Activated naive CD4-positive, alpha-beta T cell treated with anti-CD3 and anti-CD28 coated beads, Interleukin-2, amount 10 ng/mL, durations not matched to agents 7 days and 5 days (primary cell): ENCODE results near the gene GALNT2.

ENCODE experiments used
- CTCF ChIA-PET: fragments of 350-600 bp; sonication (Branson Sonifier 250); formaldehyde crosslinking; loops from one replicate; lab custom pipeline; 2021; ENCODE audit warnings: antibody characterized with exemption; lab: Charles Lee
- DNase-seq: peaks from one replicate; pipeline ENCODE4 v3.0.0-alpha.2; 2020
- H3K27ac Mint-ChIP-seq: one replicate; pipeline ENCODE4 v1.8.0; 2021; ENCODE audit warnings: mild to moderate bottlenecking, moderate library complexity, mixed read lengths
- H3K27me3 Mint-ChIP-seq: one replicate; pipeline ENCODE4 v1.8.0; 2021; ENCODE audit warnings: mild to moderate bottlenecking, mixed read lengths
- H3K36me3 Mint-ChIP-seq: one replicate; pipeline ENCODE4 v1.8.0; 2021; ENCODE audit warnings: mixed read lengths
- H3K4me1 Mint-ChIP-seq: one replicate; pipeline ENCODE4 v1.8.0; 2021; ENCODE audit warnings: mixed read lengths
- H3K4me3 Mint-ChIP-seq: one replicate; pipeline ENCODE4 v1.8.0; 2021; ENCODE audit warnings: mild to moderate bottlenecking, moderate library complexity, mixed read lengths
- H3K9me3 Mint-ChIP-seq: one replicate; pipeline ENCODE4 v1.8.0; 2021; ENCODE audit warnings: mixed read lengths

The GALNT2 gene

DNA sequence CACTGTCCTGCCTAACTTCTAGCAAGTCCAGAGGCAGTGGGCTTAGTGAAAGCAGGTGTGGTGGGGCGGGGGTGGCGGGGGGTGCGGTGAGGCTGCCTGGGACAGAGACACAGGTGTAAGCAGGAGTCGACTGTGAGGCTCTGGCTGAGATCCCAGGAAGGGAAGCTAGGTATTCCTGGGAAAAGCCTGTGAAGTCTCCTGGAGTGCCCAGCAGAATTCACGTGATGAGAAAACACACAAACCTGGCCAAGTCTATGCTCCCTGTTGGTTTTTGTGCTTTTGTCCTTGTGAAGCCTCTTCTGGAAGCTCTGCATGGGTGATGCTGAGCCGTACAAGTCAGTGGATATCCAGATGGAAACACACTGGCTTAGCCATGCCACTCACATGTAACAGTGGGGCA, 5.3 kb downstream of the GALNT2 start:
- no peaks in the 10 kb centered on the region for H3K9me3 Mint-ChIP-seq
- peaks cover 3% of the 10 kb centered on the region for H3K27me3 Mint-ChIP-seq
- no peak overlapping the region for H3K27ac Mint-ChIP-seq
- CTCF ChIA-PET, result no interaction called here
- H3K4me3 Mint-ChIP-seq, result no peak overlapping the region
- H3K36me3 Mint-ChIP-seq, result peaks cover 3% of the 10 kb centered on the region
- H3K4me1 Mint-ChIP-seq, result peaks cover 49% of the 10 kb centered on the region
- DNase-seq, result no peak

DNA sequence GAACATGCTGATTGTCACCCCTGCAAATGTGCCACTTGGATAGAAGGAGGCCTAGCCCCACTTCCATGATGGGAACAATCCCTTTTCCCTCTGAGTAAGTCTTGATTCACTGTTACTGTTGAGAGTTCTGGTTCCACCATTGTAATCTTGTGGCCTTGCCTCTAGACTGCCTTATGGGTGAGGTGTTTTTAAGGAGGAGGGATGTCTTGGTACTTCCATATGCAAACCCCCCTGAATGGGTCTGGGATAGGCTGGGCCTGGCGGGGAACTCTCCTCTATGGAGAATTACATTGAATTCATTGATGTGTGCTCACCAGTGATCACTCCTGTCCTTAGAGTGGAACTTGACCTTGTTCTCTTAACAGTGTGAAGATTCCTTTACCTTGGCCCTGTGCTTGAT, 5.8 kb downstream of the GALNT2 start:
- CTCF ChIA-PET, result no interaction called here
- peaks cover 50% of the 10 kb centered on the region for H3K4me1 Mint-ChIP-seq
- no peak overlapping the region for H3K4me3 Mint-ChIP-seq
- H3K36me3 Mint-ChIP-seq, result peaks cover 3% of the 10 kb centered on the region
- DNase-seq, result no peak
- peaks cover 3% of the 10 kb centered on the region for H3K27me3 Mint-ChIP-seq
- no peaks in the 10 kb centered on the region for H3K9me3 Mint-ChIP-seq
- no peak overlapping the region for H3K27ac Mint-ChIP-seq

DNA sequence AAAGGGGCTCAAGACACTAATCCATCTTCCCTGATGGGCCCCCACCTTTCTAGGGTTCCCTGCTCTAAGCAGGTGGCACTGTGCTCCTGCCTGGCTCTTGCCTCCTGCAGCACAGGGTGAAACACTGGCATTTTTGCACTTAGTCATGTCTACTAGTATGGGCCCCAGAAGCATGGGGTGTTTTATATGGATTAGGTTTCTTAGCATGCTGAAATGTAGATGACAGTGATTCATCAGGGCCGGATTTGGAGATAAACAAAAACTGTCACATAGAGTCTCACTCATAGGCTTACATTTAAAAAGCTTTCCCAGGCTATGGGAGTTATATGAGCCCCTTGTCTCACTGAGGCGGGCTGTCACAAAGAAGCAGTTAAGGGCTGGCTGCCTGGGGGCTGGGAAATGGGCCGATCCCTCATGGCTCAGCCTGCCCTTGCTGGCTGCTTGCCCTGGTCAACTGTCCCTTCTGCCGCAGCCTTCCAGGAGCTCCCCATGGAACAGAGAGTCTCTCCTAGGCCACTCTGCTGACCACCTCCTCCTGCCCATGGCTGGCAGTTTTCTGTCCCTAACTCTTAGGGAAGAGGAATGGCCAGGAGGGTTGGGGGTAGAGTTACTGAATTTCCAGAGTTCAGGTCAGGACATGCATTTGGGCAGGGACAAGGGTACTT, 6.5 kb downstream of the GALNT2 start:
- H3K9me3 Mint-ChIP-seq, result no peaks in the 10 kb centered on the region
- no peak for DNase-seq
- peaks cover 3% of the 10 kb centered on the region for H3K27me3 Mint-ChIP-seq
- H3K4me1 Mint-ChIP-seq, result peaks cover 47% of the 10 kb centered on the region
- no peak overlapping the region for H3K27ac Mint-ChIP-seq
- H3K36me3 Mint-ChIP-seq, result peaks cover 3% of the 10 kb centered on the region
- CTCF ChIA-PET, result interaction anchor here (1.2 to 1.6 kb wide), 2 partner anchors 12 to 37 kb away, joined by 3 to 5 read pairs; no protein-coding TSS in a partner anchor
- no peak overlapping the region for H3K4me3 Mint-ChIP-seq

DNA sequence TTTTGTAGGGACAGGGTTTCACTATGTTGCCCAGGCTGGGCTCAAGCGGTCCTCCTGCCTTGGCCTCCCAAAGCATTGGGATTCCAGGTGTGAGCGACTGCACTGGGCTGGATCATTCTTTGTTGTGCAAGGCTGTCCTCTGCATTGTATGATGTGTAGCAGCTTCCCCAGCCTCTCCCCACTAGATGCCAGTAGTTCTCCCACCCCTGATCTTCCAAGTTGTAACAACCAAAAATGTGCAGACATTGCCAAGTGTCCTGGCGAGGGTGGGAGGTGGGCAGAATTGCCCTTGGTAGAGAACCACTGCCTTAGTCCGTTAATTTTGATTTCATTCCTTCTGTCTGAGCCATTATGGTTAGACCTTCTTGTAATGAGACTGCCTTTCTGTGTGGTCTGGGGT, 7.2 kb downstream of the GALNT2 start:
- Mint-ChIP-seq H3K4me1 (peaks cover 40% of the 10 kb centered on the region), H3K4me3 (no peak overlapping the region), H3K36me3 (peaks cover 3% of the 10 kb centered on the region)

DNA sequence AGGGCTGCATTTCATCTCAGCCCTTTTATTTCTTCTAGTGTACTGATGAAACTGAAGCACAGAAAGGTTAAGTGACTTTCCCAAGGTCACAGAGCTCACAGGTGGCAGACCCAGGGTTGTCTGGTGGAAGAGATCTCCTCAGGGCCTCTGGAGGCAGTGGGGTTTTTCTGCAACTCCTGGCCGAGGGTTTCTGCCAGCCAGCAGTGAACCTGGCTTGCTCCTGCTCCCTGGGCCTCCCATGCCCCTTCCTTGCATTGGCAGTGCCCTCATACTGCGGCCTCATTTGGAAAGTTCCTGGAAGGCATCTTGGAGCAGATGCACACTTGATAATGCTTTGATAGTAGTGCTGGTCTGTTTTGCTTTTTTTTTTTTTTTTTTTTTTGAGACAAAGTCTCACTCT, 7.7 kb downstream of the GALNT2 start:
- no peak overlapping the region for H3K4me3 Mint-ChIP-seq
- H3K27ac Mint-ChIP-seq, result no peak overlapping the region
- no peaks in the 10 kb centered on the region for H3K27me3 Mint-ChIP-seq
- H3K36me3 Mint-ChIP-seq, result peaks cover 3% of the 10 kb centered on the region
- H3K9me3 Mint-ChIP-seq, result no peaks in the 10 kb centered on the region
- H3K4me1 Mint-ChIP-seq, result peaks cover 35% of the 10 kb centered on the region
- no peak for DNase-seq
- CTCF ChIA-PET, result interaction anchor here (1.2 to 1.6 kb wide), 2 partner anchors 11 to 36 kb away, joined by 3 to 5 read pairs; no protein-coding TSS in a partner anchor

More for the DNA sequence above, 7.2 kb downstream of the GALNT2 start:
- no peaks in the 10 kb centered on the region for H3K9me3 Mint-ChIP-seq
- no peaks in the 10 kb centered on the region for H3K27me3 Mint-ChIP-seq
- H3K27ac Mint-ChIP-seq, result no peak overlapping the region
- DNase-seq, result no peak
- CTCF ChIA-PET, result interaction anchor here (1.2 to 1.6 kb wide), 2 partner anchors 11 to 36 kb away, joined by 3 to 5 read pairs; no protein-coding TSS in a partner anchor

DNA sequence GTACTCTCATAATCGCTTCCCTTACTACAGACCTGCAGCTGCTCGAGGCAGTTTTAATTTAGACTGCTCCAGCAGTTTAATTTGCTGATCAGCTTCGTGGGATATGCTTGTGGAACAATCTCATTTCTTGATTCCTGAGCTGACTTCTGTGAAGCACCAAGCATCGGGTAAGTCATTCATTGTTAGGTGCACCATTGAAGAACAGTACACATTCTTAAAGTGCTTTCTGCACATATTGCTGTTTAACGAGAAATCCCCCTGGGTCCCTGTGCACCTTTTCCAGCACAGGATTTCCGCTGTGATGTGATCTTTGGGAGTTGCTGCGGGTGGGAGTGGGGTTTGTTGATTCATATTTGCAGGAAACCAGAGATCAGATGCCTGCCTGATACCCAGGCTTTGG, 9.1 kb downstream of the GALNT2 start:
- Mint-ChIP-seq H3K27me3 (no peaks in the 10 kb centered on the region), H3K4me3 (no peak overlapping the region), H3K36me3 (peaks cover 8% of the 10 kb centered on the region), H3K27ac (no peak overlapping the region), H3K4me1 (peaks cover 27% of the 10 kb centered on the region), H3K9me3 (no peaks in the 10 kb centered on the region)
- CTCF ChIA-PET, result interaction anchor here (1.0 to 1.3 kb wide), 2 partner anchors 11 to 46 kb away, joined by 3 read pairs; no protein-coding TSS in a partner anchor
- no peak for DNase-seq

DNA sequence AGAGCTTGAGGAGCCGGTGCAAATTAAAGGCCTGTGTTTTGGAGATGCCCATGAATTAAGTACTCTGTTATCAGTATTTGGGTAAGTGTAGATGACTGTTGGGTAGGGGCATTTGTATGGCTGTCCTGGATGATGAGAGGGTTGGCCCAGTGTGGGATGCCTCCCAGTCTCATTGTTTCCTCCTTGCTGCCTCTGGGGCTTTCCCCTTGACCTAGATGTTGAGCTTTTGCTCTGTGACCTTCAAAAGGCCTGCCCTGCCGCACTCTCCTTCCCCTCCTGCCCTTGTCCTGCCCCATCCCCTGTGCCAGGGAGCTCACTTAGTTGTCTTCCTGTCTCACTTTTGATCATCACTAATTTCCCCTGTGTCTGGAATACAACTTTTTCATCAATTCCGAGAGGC, 10.0 kb downstream of the GALNT2 start:
- no peak overlapping the region for H3K4me3 Mint-ChIP-seq
- peaks cover 22% of the 10 kb centered on the region for H3K4me1 Mint-ChIP-seq
- H3K27ac Mint-ChIP-seq, result no peak overlapping the region
- H3K36me3 Mint-ChIP-seq, result peaks cover 12% of the 10 kb centered on the region
- no peak for DNase-seq
- no peaks in the 10 kb centered on the region for H3K27me3 Mint-ChIP-seq
- H3K9me3 Mint-ChIP-seq, result peaks cover 4% of the 10 kb centered on the region
- CTCF ChIA-PET, result interaction anchor here (1.1 to 1.3 kb wide), 2 partner anchors 10 to 416 kb away, joined by 3 read pairs; no protein-coding TSS in a partner anchor

DNA sequence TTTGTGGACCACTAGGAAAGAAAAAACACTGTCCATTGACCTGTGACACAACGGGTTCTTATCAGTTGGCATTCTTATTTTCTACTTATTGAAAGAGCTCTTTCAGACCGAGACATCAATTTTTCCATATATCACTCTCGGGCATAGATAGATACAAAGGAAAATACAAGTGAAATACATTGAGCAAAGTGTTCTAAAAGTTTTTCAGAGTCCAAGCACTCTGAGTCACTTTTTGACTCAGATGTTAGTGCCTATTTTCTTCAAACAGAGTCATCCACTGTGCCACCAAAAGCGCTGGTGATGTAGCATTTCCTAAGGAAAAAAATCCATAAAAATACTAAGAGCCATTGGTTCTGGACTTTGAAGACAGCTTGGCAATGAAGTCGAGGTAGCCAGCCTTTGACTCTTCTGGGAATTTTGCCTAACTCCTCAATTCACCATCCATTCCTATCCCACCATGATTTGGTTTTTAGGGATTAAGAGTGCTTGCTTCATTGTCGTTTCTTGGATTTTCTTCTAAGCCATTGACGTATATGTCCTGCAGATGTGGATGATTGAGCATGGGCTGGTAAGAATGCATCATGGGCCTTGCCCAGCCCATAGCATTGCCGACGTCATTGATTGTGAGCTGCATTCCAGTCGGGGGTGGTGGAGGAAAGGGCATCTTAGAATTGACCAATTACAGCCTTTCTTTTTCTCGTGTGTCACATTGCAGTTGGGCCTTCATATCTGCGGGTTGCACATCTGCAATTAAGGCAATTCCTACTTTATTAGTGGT, 10.6 kb downstream of the GALNT2 start:
- H3K4me1 Mint-ChIP-seq, result peaks cover 24% of the 10 kb centered on the region

DNA sequence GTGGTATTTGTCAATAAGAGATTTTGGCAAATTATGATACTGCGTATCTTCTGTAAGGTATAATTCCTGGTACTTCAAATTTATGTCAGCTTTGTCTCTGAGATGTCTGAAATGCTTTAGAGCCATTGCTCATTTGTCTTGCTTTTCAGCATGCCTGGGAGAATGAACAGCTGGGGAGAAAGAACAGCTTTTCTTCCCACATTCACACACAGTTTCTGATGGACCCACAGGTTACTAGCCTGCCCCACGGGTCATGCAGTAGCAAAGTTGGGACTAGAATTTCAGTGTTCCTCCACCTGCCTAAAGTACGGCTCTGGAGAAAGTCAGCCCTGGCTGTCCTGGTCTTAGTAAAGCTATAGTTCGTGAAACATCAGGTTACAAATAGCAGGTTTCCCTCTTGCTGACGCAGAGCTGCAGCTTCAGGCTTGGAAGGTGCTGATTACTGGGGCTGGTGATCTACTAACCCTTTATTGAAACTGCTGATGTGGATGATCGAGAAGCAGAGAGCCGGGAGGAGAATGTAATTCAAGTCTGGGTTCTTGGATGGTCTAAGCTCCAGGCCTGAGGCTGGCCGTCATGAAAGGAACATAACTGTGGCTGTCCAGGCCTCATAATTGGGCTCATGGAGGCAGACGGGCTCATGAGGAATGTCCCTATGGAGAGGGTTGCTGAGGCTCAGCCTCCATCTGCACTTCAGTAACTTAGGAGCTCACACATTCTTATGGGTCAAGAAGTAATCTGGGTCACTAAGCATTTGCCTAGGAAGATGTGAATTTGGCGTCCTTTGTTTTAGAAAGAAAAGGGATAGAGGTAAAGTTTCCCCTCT, 12.4 kb downstream of the GALNT2 start:
- Mint-ChIP-seq H3K27ac (no peak overlapping the region), H3K9me3 (peaks cover 16% of the 10 kb centered on the region), H3K27me3 (no peaks in the 10 kb centered on the region), H3K36me3 (peaks cover 15% of the 10 kb centered on the region), H3K4me3 (no peak overlapping the region), H3K4me1 (peaks cover 39% of the 10 kb centered on the region)
- CTCF ChIA-PET, result interaction anchor here (1.5 kb wide), 1 partner anchor 30 kb away, joined by 3 read pairs; no protein-coding TSS in a partner anchor
- DNase-seq, result no peak

More for the DNA sequence above, 10.6 kb downstream of the GALNT2 start:
- Mint-ChIP-seq H3K27ac (no peak overlapping the region), H3K36me3 (peaks cover 14% of the 10 kb centered on the region), H3K9me3 (peaks cover 9% of the 10 kb centered on the region), H3K4me3 (no peak overlapping the region), H3K27me3 (no peaks in the 10 kb centered on the region)
- DNase-seq, result no peak
- CTCF ChIA-PET, result interaction anchor here (1.1 to 1.5 kb wide), 2 partner anchors 32 to 417 kb away, joined by 3 read pairs; no protein-coding TSS in a partner anchor

DNA sequence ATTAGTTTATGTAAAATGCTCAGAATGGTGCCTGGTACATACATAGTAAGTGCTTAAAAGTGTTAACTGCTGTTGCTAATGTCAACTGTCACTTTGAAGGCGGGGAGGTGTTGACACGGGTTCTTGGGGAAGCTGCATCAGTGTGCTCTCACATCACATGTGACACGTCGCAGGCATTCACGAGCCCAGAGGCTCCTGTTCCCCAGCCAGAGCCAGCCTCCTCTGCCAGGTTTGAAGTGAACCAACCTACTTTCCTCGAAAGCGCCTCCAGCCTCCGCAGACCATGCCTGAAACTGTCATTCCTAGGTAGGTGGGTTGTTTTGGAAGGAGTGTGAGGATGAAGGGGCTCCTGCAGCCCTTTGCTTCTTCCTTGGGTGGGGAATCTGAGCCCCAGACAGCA, 13.8 kb downstream of the GALNT2 start:
- H3K27me3 Mint-ChIP-seq, result no peaks in the 10 kb centered on the region
- DNase-seq, result no peak
- H3K9me3 Mint-ChIP-seq, result peaks cover 16% of the 10 kb centered on the region
- no peak overlapping the region for H3K4me3 Mint-ChIP-seq
- H3K27ac Mint-ChIP-seq, result no peak overlapping the region
- H3K36me3 Mint-ChIP-seq, result peaks cover 15% of the 10 kb centered on the region
- H3K4me1 Mint-ChIP-seq, result peaks cover 40% of the 10 kb centered on the region
- CTCF ChIA-PET, result interaction anchor here (1.5 kb wide), 1 partner anchor 23 kb away, joined by 3 read pairs; no protein-coding TSS in a partner anchor

DNA sequence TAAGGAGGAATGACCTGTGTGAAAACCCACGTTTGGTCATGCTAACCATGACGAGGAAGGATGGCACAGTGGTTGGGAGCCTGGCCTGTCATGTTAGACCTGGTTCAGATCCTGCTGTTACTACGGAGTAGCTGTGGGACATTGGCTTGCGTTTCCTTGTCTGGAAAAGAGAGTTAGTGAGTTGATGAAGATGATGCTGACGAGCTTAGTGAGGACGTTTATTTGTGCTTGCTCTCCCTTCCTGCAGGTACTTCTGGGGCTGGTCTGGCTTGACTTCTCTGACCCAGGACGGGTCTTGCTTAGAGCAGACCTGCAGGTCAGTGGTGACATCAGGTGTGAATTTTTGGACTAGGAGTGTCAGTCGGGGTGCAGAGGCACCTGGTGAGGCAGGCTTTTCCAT, 14.7 kb downstream of the GALNT2 start:
- Mint-ChIP-seq H3K9me3 (peaks cover 16% of the 10 kb centered on the region), H3K4me3 (no peak overlapping the region), H3K36me3 (peaks cover 12% of the 10 kb centered on the region), H3K27ac (no peak overlapping the region), H3K27me3 (no peaks in the 10 kb centered on the region), H3K4me1 (peaks cover 33% of the 10 kb centered on the region)
- CTCF ChIA-PET, result interaction anchor here (1.5 kb wide), 1 partner anchor 22 kb away, joined by 3 read pairs; no protein-coding TSS in a partner anchor
- no peak for DNase-seq

DNA sequence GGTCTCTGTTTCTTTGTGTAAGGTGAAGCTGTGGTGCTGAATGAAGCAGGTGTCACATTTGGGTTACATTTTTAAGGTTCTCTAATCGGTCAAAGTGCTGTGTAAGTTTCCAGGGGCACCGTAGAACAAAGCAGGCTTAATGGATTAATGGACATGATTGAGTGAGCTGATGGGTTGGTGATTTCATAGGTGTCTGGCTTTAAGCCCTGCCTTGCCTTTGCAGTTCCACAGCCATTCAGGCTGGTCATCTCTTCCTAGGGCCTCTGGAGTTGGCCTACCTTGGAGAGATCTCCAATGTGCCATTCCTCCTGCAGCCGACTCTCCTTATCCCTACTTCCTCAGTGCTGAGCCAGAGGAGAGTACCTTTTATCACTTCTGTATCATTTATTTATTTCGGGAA, 15.2 kb downstream of the GALNT2 start:
- CTCF ChIA-PET, result interaction anchor here (0.7 to 1.5 kb wide), 2 partner anchors 22 to 32 kb away, joined by 3 to 4 read pairs; no protein-coding TSS in a partner anchor
- H3K36me3 Mint-ChIP-seq, result peaks cover 12% of the 10 kb centered on the region
- H3K4me3 Mint-ChIP-seq, result no peak overlapping the region
- H3K9me3 Mint-ChIP-seq, result peaks cover 16% of the 10 kb centered on the region
- H3K27ac Mint-ChIP-seq, result no peak overlapping the region
- H3K27me3 Mint-ChIP-seq, result no peaks in the 10 kb centered on the region
- peaks cover 30% of the 10 kb centered on the region for H3K4me1 Mint-ChIP-seq
- no peak for DNase-seq

DNA sequence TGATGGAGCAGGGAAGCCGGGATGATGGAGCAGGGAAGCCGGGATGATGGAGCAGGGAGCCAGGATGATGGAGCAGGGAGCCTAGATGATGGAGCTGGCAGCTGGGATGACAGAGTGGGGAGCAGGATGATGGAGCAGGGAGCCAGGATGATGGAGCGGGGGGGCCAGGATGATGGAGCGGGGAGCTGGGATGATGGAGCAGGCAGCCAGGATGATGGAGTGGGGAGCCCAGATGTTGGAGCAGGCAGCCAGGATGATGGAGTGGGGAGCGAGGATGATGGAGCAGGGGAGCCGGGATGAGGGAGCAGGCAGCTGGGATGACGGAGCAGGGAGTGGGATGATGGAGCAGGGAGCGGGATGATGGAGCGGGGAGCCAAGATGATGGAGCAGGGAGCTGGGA, 16.0 kb downstream of the GALNT2 start:
- CTCF ChIA-PET, result interaction anchor here (0.7 to 1.1 kb wide), 2 partner anchors 32 to 83 kb away, joined by 4 read pairs; no protein-coding TSS in a partner anchor
- Mint-ChIP-seq H3K27me3 (no peaks in the 10 kb centered on the region), H3K9me3 (peaks cover 16% of the 10 kb centered on the region), H3K4me3 (peak overlapping the region; percentile 27), H3K4me1 (peaks cover 29% of the 10 kb centered on the region), H3K36me3 (peaks cover 12% of the 10 kb centered on the region), H3K27ac (no peak overlapping the region)
- DNase-seq, result no peak
